Measurements from ENCODE around the gene CSRP3. TPM values are rescaled to one million over a fixed set of nuclear protein-coding genes. Genes with fewer than 3 reads are reported as not detected.
A peak's percentile ranks its signal among the peaks of the same experiment; 100 is the strongest.
"Not testable (repeated sequence)": the region's sequence is repeated elsewhere in the genome, so short reads cannot be mapped to it uniquely, and the experiment has no call there.

Gene CSRP3
- polyA plus RNA-seq, 1 donor from 2014 or later, result not detected

DNA sequence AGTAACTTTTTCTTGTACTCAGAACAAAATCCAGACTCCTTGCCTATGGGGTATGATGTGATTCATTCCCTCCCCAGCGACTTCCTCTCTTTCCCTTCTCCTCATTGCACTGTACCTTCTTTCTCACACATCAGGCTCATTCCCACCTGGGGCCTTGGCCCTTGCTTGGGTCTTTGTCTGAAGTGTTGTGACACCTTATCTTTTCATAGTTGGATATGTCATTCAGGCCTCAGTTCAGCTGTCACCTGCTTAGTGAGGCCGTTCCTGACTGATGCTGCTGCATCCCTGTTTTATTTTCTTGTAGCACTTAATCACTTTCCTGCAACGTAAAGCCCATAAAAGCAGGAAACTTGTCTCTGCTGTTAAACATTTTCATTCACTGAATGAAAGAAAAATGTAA lies 44.9 kb downstream of the CSRP3 start:
- Histone ChIP-seq H3K36me3 (ENCODE audit: insufficient read depth, low read length) (peaks cover 9% of the 10 kb centered on the region), H3K9ac (ENCODE audit: low read length) (no peak overlapping the region), H3K27me3 (ENCODE audit: insufficient read depth, low read depth, low read length) (no peaks in the 10 kb centered on the region), H3K4me2 (ENCODE audit: low read length) (peak overlapping the region; percentile 13), H3K79me2 (replicated peaks; ENCODE audit: insufficient read depth, low read length) (no peaks in the 10 kb centered on the region), H3F3A (ENCODE audit: insufficient read depth, low read length, poor library complexity, severe bottlenecking) (no peaks in the 10 kb centered on the region), H2AFZ (ENCODE audit: low read depth, low read length) (no peak overlapping the region), H3K27ac (ENCODE audit: low read length) (peak overlapping the region; percentile 23), H3K9me2 (ENCODE audit: insufficient read depth, low read length) (no peaks in the 10 kb centered on the region), H4K20me1 (ENCODE audit: insufficient read depth) (no peaks in the 10 kb centered on the region), H3K4me3 (ENCODE audit: low read length) (peak overlapping the region; percentile 32), H3K9me3 (ENCODE audit: low read length) (no peaks in the 10 kb centered on the region)
- TF ChIP-seq RAD21 (conservative IDR thresholded peaks at IDR 0.05) (no peak), EP300 (conservative IDR thresholded peaks at IDR 0.05; ENCODE audit: poor library complexity, severe bottlenecking) (peak; percentile 85), POLR2AphosphoS5 (IDR thresholded peaks at IDR 0.05) (peak; percentile 52), REST (IDR thresholded peaks at IDR 0.05; ENCODE audit: borderline replicate concordance) (no peak)

DNA sequence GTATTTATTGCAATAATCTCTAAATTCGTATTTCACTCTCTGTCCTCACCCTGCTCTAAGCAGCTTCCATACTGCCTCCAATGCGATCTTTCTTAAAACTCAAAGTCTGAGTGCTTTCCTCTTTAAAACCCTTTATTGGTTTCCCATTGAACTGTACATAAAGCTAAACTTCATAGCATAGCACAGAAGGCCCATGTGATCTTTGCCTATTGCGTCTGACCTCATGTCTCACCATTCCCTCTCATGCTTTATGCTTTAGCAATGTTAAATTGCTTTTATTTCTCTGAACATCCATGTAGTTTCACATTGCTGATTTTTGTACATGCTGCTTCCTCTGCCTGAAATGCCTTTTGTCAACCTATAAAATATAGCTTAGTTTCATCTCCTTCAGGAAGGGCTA lies 56.5 kb downstream of the CSRP3 start:
- Histone ChIP-seq H3F3A (ENCODE audit: insufficient read depth, low read length, poor library complexity, severe bottlenecking) (no peaks in the 10 kb centered on the region), H3K4me3 (ENCODE audit: low read length) (no peak overlapping the region), H3K79me2 (replicated peaks; ENCODE audit: insufficient read depth, low read length) (no peaks in the 10 kb centered on the region), H3K9me2 (ENCODE audit: insufficient read depth, low read length) (no peaks in the 10 kb centered on the region), H3K36me3 (ENCODE audit: insufficient read depth, low read length) (no peaks in the 10 kb centered on the region), H3K27me3 (ENCODE audit: insufficient read depth, low read depth, low read length) (peaks cover 6% of the 10 kb centered on the region), H3K4me2 (ENCODE audit: low read length) (no peak overlapping the region), H2AFZ (ENCODE audit: low read depth, low read length) (no peak overlapping the region), H3K9me3 (ENCODE audit: low read length) (no peaks in the 10 kb centered on the region), H3K9ac (ENCODE audit: low read length) (no peak overlapping the region), H4K20me1 (ENCODE audit: insufficient read depth) (no peaks in the 10 kb centered on the region), H3K27ac (ENCODE audit: low read length) (no peak overlapping the region)
- no peak for TF ChIP-seq MXI1 (conservative IDR thresholded peaks at IDR 0.05; ENCODE audit: poor library complexity, severe bottlenecking)

DNA sequence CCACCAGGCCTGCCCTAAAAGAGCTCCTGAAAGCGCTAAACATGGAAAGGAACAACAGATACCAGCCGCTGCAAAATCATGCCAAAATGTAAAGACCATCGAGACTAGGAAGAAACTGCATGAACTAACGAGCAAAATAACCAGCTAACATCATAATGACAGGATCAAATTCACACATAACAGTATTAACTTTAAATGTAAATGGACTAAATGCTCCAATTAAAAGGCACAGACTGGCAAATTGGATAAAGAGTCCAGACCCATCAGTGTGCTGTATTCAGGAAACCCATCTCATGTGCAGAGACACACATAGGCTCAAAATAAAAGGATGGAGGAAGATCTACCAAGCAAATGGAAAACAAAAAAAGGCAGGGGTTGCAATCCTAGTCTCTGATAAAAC lies 64.9 kb downstream of the CSRP3 start:
- H3F3A ChIP-seq (ENCODE audit: insufficient read depth, low read length, poor library complexity, severe bottlenecking); H3K9me2 ChIP-seq (ENCODE audit: insufficient read depth, low read length); H3K27me3 ChIP-seq (ENCODE audit: insufficient read depth, low read depth, low read length); H2AFZ ChIP-seq (ENCODE audit: low read depth, low read length); H3K9me3 ChIP-seq (ENCODE audit: low read length); H3K9ac ChIP-seq (ENCODE audit: low read length); H3K27ac ChIP-seq (ENCODE audit: low read length); H3K79me2 ChIP-seq (replicated peaks; ENCODE audit: insufficient read depth, low read length); H3K36me3 ChIP-seq (ENCODE audit: insufficient read depth, low read length); H4K20me1 ChIP-seq (ENCODE audit: insufficient read depth); H3K4me2 ChIP-seq (ENCODE audit: low read length); H3K4me3 ChIP-seq (ENCODE audit: low read length): not testable (repeated sequence)

DNA sequence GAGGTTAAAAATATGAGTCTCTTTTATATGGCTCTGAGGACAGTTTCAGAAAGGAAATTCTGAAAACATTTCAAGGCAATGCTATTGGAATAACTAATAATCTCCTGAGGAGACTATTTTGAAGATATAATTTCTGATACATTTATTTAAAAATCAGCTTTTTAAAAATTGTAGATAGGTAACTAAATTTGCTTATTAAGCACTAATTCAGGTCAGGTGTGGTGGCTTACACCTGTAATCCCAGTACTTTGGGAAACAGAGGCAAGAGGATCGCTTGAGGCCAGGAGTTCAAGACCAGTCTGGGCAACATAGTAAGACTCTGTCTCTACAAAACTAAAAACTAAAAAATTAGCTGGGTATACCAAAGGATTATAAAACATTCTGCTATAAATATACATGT lies 67.8 kb downstream of the CSRP3 start:
- Histone ChIP-seq H3K36me3 (ENCODE audit: insufficient read depth, low read length) (no peaks in the 10 kb centered on the region), H3K9me3 (ENCODE audit: low read length) (no peaks in the 10 kb centered on the region), H3K27ac (ENCODE audit: low read length) (no peak overlapping the region), H3K4me3 (ENCODE audit: low read length) (no peak overlapping the region), H4K20me1 (ENCODE audit: insufficient read depth) (no peaks in the 10 kb centered on the region), H3K9ac (ENCODE audit: low read length) (no peak overlapping the region), H3K4me2 (ENCODE audit: low read length) (no peak overlapping the region), H3K27me3 (ENCODE audit: insufficient read depth, low read depth, low read length) (no peaks in the 10 kb centered on the region), H3K9me2 (ENCODE audit: insufficient read depth, low read length) (no peaks in the 10 kb centered on the region), H3K79me2 (replicated peaks; ENCODE audit: insufficient read depth, low read length) (no peaks in the 10 kb centered on the region), H2AFZ (ENCODE audit: low read depth, low read length) (no peak overlapping the region), H3F3A (ENCODE audit: insufficient read depth, low read length, poor library complexity, severe bottlenecking) (no peaks in the 10 kb centered on the region)
- TF ChIP-seq POLR2AphosphoS5 (IDR thresholded peaks at IDR 0.05), result no peak
- no peak for TF ChIP-seq EP300 (conservative IDR thresholded peaks at IDR 0.05; ENCODE audit: poor library complexity, severe bottlenecking)
- no peak for TF ChIP-seq TAF1 (IDR thresholded peaks at IDR 0.05; ENCODE audit: low read depth)

Other genes with a start within 250 kb of the CSRP3 start
- gene MRGPRX2, start 141.3 kb downstream of the CSRP3 start, polyA plus RNA-seq, result not detected in 2 replicates
- gene ZDHHC13, start 84.8 kb downstream of the CSRP3 start, polyA plus RNA-seq, result 65.8 and 70.0 TPM in 2 replicates
- gene E2F8, start 39.0 kb upstream of the CSRP3 start, polyA plus RNA-seq, result 0.07 and 0.26 TPM in 2 replicates